IPS DF 4.7 (cell line): ENCODE measurements around the gene GMNN.
"Not testable (repeated sequence)": the region's sequence is repeated elsewhere in the genome, so short reads cannot be mapped to it uniquely, and the experiment has no call there.

Experiments
- DNase-seq: peaks from one replicate; pipeline ENCODE4 v3.0.0-alpha.2; 2013; ENCODE audit warnings: low spot score; ENCODE audit errors: extremely low read depth

The GMNN gene

GRCh38 chr6:24774696-24775519 lies at the start of gene GMNN:
GMNN (plus strand) TSS chr6:24774937; CDS start chr6:24777247, 2,310 bp downstream.
- DNase-seq = peak; percentile 71

- not testable (repeated sequence) for DNase-seq
Observed at GRCh38 chr6:24730653-24731052, 44.1 kb upstream of the GMNN start.

- not testable (repeated sequence) for DNase-seq
Observed at GRCh38 chr6:24731456-24732134, 43.1 kb upstream of the GMNN start.

- no peak for DNase-seq
Observed at GRCh38 chr6:24734166-24734565, 40.6 kb upstream of the GMNN start.

GRCh38 chr6:24734710-24735109 lies 40.0 kb upstream of the GMNN start:
- not testable (repeated sequence) for DNase-seq

GRCh38 chr6:24738741-24739140 lies 36.0 kb upstream of the GMNN start:
- DNase-seq = no peak

- DNase-seq = no peak
Observed at GRCh38 chr6:24740861-24741260, 33.9 kb upstream of the GMNN start.

GRCh38 chr6:24742216-24742738 lies 32.5 kb upstream of the GMNN start:
- DNase-seq = no peak

- no peak for DNase-seq
Observed at GRCh38 chr6:24743265-24743943, 31.3 kb upstream of the GMNN start.

GRCh38 chr6:24743944-24744335 lies 30.8 kb upstream of the GMNN start:
- DNase-seq = no peak

- no peak for DNase-seq
Observed at GRCh38 chr6:24744911-24745310, 29.8 kb upstream of the GMNN start.

- DNase-seq = no peak
Observed at GRCh38 chr6:24749297-24749696, 25.4 kb upstream of the GMNN start.

GRCh38 chr6:24750878-24751277 lies 23.9 kb upstream of the GMNN start:
- DNase-seq = not testable (repeated sequence)

GRCh38 chr6:24752503-24752902 lies 22.2 kb upstream of the GMNN start:
- DNase-seq = no peak

- no peak for DNase-seq
Observed at GRCh38 chr6:24752917-24753492, 21.7 kb upstream of the GMNN start.

- DNase-seq = no peak
Observed at GRCh38 chr6:24753545-24753944, 21.2 kb upstream of the GMNN start.

- DNase-seq = not testable (repeated sequence)
Observed at GRCh38 chr6:24754378-24754777, 20.4 kb upstream of the GMNN start.

- DNase-seq = no peak
Observed at GRCh38 chr6:24755279-24755678, 19.5 kb upstream of the GMNN start.

GRCh38 chr6:24757611-24758010 lies 17.1 kb upstream of the GMNN start:
- DNase-seq = no peak

GRCh38 chr6:24759718-24760117 lies 15.0 kb upstream of the GMNN start:
- DNase-seq = no peak

- DNase-seq = no peak
Observed at GRCh38 chr6:24760210-24760609, 14.5 kb upstream of the GMNN start.
